NCI-H2227 (cell line): ENCODE measurements around the gene NCOR2.

Source experiments
- DNase-seq: peaks from one replicate; lab custom pipeline; 2025; ENCODE audit not compliant: unreplicated experiment; lab: John Stamatoyannopoulos, UW

Gene NCOR2

GRCh38 chr12:124566997-124567672, at the start of gene NCOR2:
Gene NCOR2, minus strand, starts transcription at chr12:124567612. Its CDS starts 72,361 bp downstream, at chr12:124495251.
- peak; percentile 63 for DNase-seq

GRCh38 chr12:124616394-124617221, 49.2 kb upstream of the NCOR2 start:
- no peak for DNase-seq

- no peak for DNase-seq
Observed at GRCh38 chr12:124614512-124615292, 47.3 kb upstream of the NCOR2 start.

- DNase-seq, result no peak
Observed at GRCh38 chr12:124613151-124613585, 45.8 kb upstream of the NCOR2 start.

GRCh38 chr12:124612410-124612680, 44.9 kb upstream of the NCOR2 start:
- no peak for DNase-seq

GRCh38 chr12:124611559-124612409, 44.4 kb upstream of the NCOR2 start:
- no peak for DNase-seq

- DNase-seq, result no peak
Observed at GRCh38 chr12:124610629-124611558, 43.5 kb upstream of the NCOR2 start.

GRCh38 chr12:124610021-124610612, 42.7 kb upstream of the NCOR2 start:
- DNase-seq, result no peak

GRCh38 chr12:124609041-124609989, 41.9 kb upstream of the NCOR2 start:
- peak; percentile 60 for DNase-seq

GRCh38 chr12:124608450-124608870, 41.0 kb upstream of the NCOR2 start:
- no peak for DNase-seq

- no peak for DNase-seq
Observed at GRCh38 chr12:124607681-124608425, 40.4 kb upstream of the NCOR2 start.

GRCh38 chr12:124605883-124606774, 38.7 kb upstream of the NCOR2 start:
- DNase-seq, result no peak

- no peak for DNase-seq
Observed at GRCh38 chr12:124605150-124605882, 37.9 kb upstream of the NCOR2 start.

- no peak for DNase-seq
Observed at GRCh38 chr12:124604264-124604680, 36.9 kb upstream of the NCOR2 start.

- DNase-seq, result no peak
Observed at GRCh38 chr12:124603831-124604251, 36.4 kb upstream of the NCOR2 start.

- no peak for DNase-seq
Observed at GRCh38 chr12:124603100-124603541, 35.7 kb upstream of the NCOR2 start.
